Panc1 (cell line): ENCODE results near the gene SPX.

ENCODE experiments used
- POLR2AphosphoS5 ChIP-seq: IDR thresholded peaks from 2 replicates; pipeline ENCODE4 v1.6.1; 2012; ENCODE audit warnings: mild to moderate bottlenecking, low read depth, low read length, moderate library complexity
- TF ChIP-seq, protein P1 (sequence below): fragments of 450-650 bp; IDR thresholded peaks from 2 replicates; pipeline ENCODE4 v1.5.1; 2017; ENCODE audit warnings: mild to moderate bottlenecking
- TF ChIP-seq, protein P2 (sequence below), 2 experiments: IDR thresholded peaks; 2 replicates each; pipeline ENCODE4 v1.6.1; 2011 to 2012; ENCODE audit warnings: low read depth in 2 of 2, control low read depth in 1 of 2, low read length in 1 of 2, mild to moderate bottlenecking in 1 of 2, moderate library complexity in 1 of 2; ENCODE audit not compliant: insufficient read depth in 1 of 2

- TF ChIP-seq, protein P1, sequence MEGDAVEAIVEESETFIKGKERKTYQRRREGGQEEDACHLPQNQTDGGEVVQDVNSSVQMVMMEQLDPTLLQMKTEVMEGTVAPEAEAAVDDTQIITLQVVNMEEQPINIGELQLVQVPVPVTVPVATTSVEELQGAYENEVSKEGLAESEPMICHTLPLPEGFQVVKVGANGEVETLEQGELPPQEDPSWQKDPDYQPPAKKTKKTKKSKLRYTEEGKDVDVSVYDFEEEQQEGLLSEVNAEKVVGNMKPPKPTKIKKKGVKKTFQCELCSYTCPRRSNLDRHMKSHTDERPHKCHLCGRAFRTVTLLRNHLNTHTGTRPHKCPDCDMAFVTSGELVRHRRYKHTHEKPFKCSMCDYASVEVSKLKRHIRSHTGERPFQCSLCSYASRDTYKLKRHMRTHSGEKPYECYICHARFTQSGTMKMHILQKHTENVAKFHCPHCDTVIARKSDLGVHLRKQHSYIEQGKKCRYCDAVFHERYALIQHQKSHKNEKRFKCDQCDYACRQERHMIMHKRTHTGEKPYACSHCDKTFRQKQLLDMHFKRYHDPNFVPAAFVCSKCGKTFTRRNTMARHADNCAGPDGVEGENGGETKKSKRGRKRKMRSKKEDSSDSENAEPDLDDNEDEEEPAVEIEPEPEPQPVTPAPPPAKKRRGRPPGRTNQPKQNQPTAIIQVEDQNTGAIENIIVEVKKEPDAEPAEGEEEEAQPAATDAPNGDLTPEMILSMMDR: no peak
- TF ChIP-seq POLR2AphosphoS5: no peak
- TF ChIP-seq, protein P2, sequence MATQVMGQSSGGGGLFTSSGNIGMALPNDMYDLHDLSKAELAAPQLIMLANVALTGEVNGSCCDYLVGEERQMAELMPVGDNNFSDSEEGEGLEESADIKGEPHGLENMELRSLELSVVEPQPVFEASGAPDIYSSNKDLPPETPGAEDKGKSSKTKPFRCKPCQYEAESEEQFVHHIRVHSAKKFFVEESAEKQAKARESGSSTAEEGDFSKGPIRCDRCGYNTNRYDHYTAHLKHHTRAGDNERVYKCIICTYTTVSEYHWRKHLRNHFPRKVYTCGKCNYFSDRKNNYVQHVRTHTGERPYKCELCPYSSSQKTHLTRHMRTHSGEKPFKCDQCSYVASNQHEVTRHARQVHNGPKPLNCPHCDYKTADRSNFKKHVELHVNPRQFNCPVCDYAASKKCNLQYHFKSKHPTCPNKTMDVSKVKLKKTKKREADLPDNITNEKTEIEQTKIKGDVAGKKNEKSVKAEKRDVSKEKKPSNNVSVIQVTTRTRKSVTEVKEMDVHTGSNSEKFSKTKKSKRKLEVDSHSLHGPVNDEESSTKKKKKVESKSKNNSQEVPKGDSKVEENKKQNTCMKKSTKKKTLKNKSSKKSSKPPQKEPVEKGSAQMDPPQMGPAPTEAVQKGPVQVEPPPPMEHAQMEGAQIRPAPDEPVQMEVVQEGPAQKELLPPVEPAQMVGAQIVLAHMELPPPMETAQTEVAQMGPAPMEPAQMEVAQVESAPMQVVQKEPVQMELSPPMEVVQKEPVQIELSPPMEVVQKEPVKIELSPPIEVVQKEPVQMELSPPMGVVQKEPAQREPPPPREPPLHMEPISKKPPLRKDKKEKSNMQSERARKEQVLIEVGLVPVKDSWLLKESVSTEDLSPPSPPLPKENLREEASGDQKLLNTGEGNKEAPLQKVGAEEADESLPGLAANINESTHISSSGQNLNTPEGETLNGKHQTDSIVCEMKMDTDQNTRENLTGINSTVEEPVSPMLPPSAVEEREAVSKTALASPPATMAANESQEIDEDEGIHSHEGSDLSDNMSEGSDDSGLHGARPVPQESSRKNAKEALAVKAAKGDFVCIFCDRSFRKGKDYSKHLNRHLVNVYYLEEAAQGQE (IDR thresholded peaks at IDR 0.05; ENCODE audit: insufficient read depth in 1 of 2, low read depth in 2 of 2, low read length in 1 of 2): no peak
Observed at GRCh38 chr12:21483531-21483930, 42.6 kb upstream of the SPX start.
